Bronchial epithelial cell (primary cell): ENCODE results near the gene TTLL13. TPM values are rescaled to one million over a fixed set of nuclear protein-coding genes. Genes with fewer than 3 reads are reported as not detected.

ENCODE experiments used
- DNase-seq: peaks from one replicate; pipeline ENCODE4 v3.0.0-alpha.2; 2010; ENCODE audit warnings: low read depth
- FAIRE-seq: peaks from 2 replicates; lab custom pipeline; 2011; peaks lifted over from hg19 to GRCh38; lab: Jason Lieb, UNC
- H3K27me3 ChIP-seq: 2 replicates; pipeline ENCODE4 v1.5.1; 2011; ENCODE audit warnings: low read length; ENCODE audit not compliant: control insufficient read depth, insufficient read depth
- H3K36me3 ChIP-seq: 2 replicates; pipeline ENCODE4 v1.5.1; 2011; ENCODE audit warnings: low read length; ENCODE audit not compliant: control insufficient read depth, insufficient read depth
- H3K4me3 ChIP-seq: 2 replicates; pipeline ENCODE4 v1.5.1; 2011; ENCODE audit warnings: mild to moderate bottlenecking, low read depth, low read length, control low read depth
- CTCF ChIP-seq: IDR thresholded peaks from 2 replicates; pipeline ENCODE4 v1.5.1; 2011; ENCODE audit warnings: mild to moderate bottlenecking, moderate library complexity, low read length, control low read depth, inconsistent platforms; ENCODE audit not compliant: insufficient read depth, severe bottlenecking
- total RNA-seq: library from RNA; depleted of rRNA; stranded (reverse); fragments of >200 nt; gene quantifications from 2 replicates; pipeline ENCODE4 v1.2.1, GENCODE V29; 2014

The TTLL13 gene
- total RNA-seq, 1 donor from 2014 or later, result under 0.01 TPM

GRCh38 chr15:90203473-90203872, 45.9 kb upstream of the TTLL13 start:
- Histone ChIP-seq H3K27me3 (no peaks in the 10 kb centered on the region), H3K4me3 (peak overlapping the region; percentile 91), H3K36me3 (peaks cover 28% of the 10 kb centered on the region)
- FAIRE-seq (no peak), DNase-seq (no peak)
- no peak for TF ChIP-seq CTCF

GRCh38 chr15:90203922-90204321, 45.4 kb upstream of the TTLL13 start:
- no peak for TF ChIP-seq CTCF
- FAIRE-seq, result no peak
- peaks cover 29% of the 10 kb centered on the region for H3K36me3 ChIP-seq
- no peaks in the 10 kb centered on the region for H3K27me3 ChIP-seq
- no peak for DNase-seq
- peak overlapping the region; percentile 91 for H3K4me3 ChIP-seq

GRCh38 chr15:90205050-90205848, 44.1 kb upstream of the TTLL13 start:
- DNase-seq, result no peak
- Histone ChIP-seq H3K27me3 (no peaks in the 10 kb centered on the region), H3K36me3 (peaks cover 29% of the 10 kb centered on the region), H3K4me3 (no peak overlapping the region)
- FAIRE-seq, result no peak
- no peak for TF ChIP-seq CTCF

- TF ChIP-seq CTCF, result no peak
- H3K4me3 ChIP-seq, result no peak overlapping the region
- no peaks in the 10 kb centered on the region for H3K27me3 ChIP-seq
- DNase-seq, result peak; percentile 23
- FAIRE-seq, result no peak
- peaks cover 29% of the 10 kb centered on the region for H3K36me3 ChIP-seq
Measured at GRCh38 chr15:90205886-90206285, 43.5 kb upstream of the TTLL13 start.

GRCh38 chr15:90207252-90207651, 42.1 kb upstream of the TTLL13 start:
- TF ChIP-seq CTCF, result no peak
- Histone ChIP-seq H3K4me3 (no peak overlapping the region), H3K36me3 (peaks cover 29% of the 10 kb centered on the region), H3K27me3 (no peaks in the 10 kb centered on the region)
- FAIRE-seq (no peak), DNase-seq (no peak)

GRCh38 chr15:90208356-90208755, 41.0 kb upstream of the TTLL13 start:
- FAIRE-seq (no peak), DNase-seq (no peak)
- H3K36me3 ChIP-seq, result peaks cover 26% of the 10 kb centered on the region
- no peak for TF ChIP-seq CTCF
- no peaks in the 10 kb centered on the region for H3K27me3 ChIP-seq
- no peak overlapping the region for H3K4me3 ChIP-seq
